DOHH2 (cell line): Measurements from ENCODE around the gene BICC1.

ENCODE experiments used
- H3F3A ChIP-seq: fragments of 200-600 bp; sonication (generic), shearing (Covaris generic); 2 replicates; pipeline ENCODE4 v1.6.0; 2016; ENCODE audit warnings: antibody characterized with exemption, mild to moderate bottlenecking; ENCODE audit not compliant: control insufficient read depth, insufficient read depth
- H3K27ac ChIP-seq: fragments of 200-600 bp; sonication (generic); 2 replicates; pipeline ENCODE4 v1.5.1; 2014; ENCODE audit warnings: low read depth, mild to moderate bottlenecking, low read length, moderate library complexity
- H3K27me3 ChIP-seq: fragments of 200-600 bp; sonication (generic); 2 replicates; pipeline ENCODE4 v1.6.1; 2014; ENCODE audit warnings: mild to moderate bottlenecking, low read length, mixed read lengths; ENCODE audit not compliant: control insufficient read depth
- H3K36me3 ChIP-seq: fragments of 200-600 bp; sonication (generic); 2 replicates; pipeline ENCODE4 v1.6.1; 2014; ENCODE audit warnings: mild to moderate bottlenecking, low read length, moderate library complexity, mixed read lengths; ENCODE audit not compliant: control insufficient read depth
- H3K4me1 ChIP-seq: fragments of 200-600 bp; sonication (generic); 2 replicates; pipeline ENCODE4 v1.6.1; 2014; ENCODE audit warnings: mild to moderate bottlenecking, low read length, mixed read lengths; ENCODE audit not compliant: control insufficient read depth
- H3K4me2 ChIP-seq: fragments of 200-600 bp; sonication (generic); 2 replicates; pipeline ENCODE4 v1.6.0; 2014; ENCODE audit warnings: mild to moderate bottlenecking, low read length, moderate library complexity
- H3K4me3 ChIP-seq: fragments of 200-600 bp; sonication (generic); 2 replicates; pipeline ENCODE4 v1.5.1; 2014; ENCODE audit warnings: mild to moderate bottlenecking, low read length, mixed read lengths
- H3K79me2 ChIP-seq: fragments of 200-600 bp; sonication (generic); 2 replicates; pipeline ENCODE4 v1.6.1; 2014; ENCODE audit warnings: mild to moderate bottlenecking, low read length, mixed read lengths; ENCODE audit not compliant: control insufficient read depth
- H3K9me2 ChIP-seq: fragments of 200-600 bp; sonication (generic); replicated peaks from 2 replicates; pipeline ENCODE4 v1.6.1; 2014; ENCODE audit warnings: mild to moderate bottlenecking, low read length, mixed read lengths; ENCODE audit not compliant: control insufficient read depth
- H3K9me3 ChIP-seq: fragments of 200-600 bp; sonication (generic); 2 replicates; pipeline ENCODE4 v1.6.1; 2014; ENCODE audit warnings: antibody characterized with exemption, low read length, mixed read lengths; ENCODE audit not compliant: control insufficient read depth, insufficient read depth
- H4K20me1 ChIP-seq: fragments of 200-600 bp; sonication (generic); 2 replicates; pipeline ENCODE4 v1.6.0; 2014; ENCODE audit warnings: low read depth, mild to moderate bottlenecking, antibody characterized with exemption, low read length, moderate library complexity; ENCODE audit not compliant: control insufficient read depth, insufficient read depth
- EZH2phosphoT487 ChIP-seq: fragments of 200-600 bp; sonication (generic); IDR thresholded peaks from 2 replicates; pipeline ENCODE4 v1.6.1; 2017; ENCODE audit warnings: borderline replicate concordance, mild to moderate bottlenecking, antibody characterized with exemption, low read length, moderate library complexity, mixed read lengths
- TF ChIP-seq, protein P1 (sequence below): fragments of 200-600 bp; sonication (generic); IDR thresholded peaks from one replicate; pipeline ENCODE4 v1.5.1; 2014; ENCODE audit warnings: antibody characterized with exemption, mild to moderate bottlenecking, low read depth, low read length; ENCODE audit not compliant: poor library complexity, severe bottlenecking

The BICC1 gene

DNA sequence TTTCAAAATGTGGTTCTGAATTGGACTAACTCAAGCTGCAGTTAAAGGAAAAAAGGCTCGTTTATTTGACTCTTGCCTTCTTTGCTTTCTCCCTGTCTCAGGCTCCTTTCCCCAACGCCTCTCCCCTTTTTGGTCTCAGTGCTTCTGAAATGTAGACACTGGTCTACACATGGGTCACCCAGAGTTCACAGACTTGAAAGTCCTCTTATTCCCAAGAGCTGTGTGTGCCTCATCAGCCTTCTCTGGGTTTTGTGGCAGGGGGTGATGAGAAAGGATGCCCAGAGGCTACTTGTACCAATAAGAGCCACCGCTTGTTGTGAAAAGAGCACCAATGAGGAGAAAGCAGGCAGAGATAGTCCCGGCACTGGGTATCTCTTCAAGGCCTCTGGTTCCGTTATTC, 125.7 kb downstream of the BICC1 start:
- Histone ChIP-seq H3K4me2 (no peak overlapping the region), H3K27ac (no peak overlapping the region), H4K20me1 (no peaks in the 10 kb centered on the region), H3F3A (no peaks in the 10 kb centered on the region), H3K36me3 (no peaks in the 10 kb centered on the region), H3K27me3 (no peaks in the 10 kb centered on the region), H3K4me3 (no peak overlapping the region), H3K9me2 (no peaks in the 10 kb centered on the region), H3K4me1 (no peaks in the 10 kb centered on the region), H3K9me3 (no peaks in the 10 kb centered on the region), H3K79me2 (no peaks in the 10 kb centered on the region)
- TF ChIP-seq, protein P1, sequence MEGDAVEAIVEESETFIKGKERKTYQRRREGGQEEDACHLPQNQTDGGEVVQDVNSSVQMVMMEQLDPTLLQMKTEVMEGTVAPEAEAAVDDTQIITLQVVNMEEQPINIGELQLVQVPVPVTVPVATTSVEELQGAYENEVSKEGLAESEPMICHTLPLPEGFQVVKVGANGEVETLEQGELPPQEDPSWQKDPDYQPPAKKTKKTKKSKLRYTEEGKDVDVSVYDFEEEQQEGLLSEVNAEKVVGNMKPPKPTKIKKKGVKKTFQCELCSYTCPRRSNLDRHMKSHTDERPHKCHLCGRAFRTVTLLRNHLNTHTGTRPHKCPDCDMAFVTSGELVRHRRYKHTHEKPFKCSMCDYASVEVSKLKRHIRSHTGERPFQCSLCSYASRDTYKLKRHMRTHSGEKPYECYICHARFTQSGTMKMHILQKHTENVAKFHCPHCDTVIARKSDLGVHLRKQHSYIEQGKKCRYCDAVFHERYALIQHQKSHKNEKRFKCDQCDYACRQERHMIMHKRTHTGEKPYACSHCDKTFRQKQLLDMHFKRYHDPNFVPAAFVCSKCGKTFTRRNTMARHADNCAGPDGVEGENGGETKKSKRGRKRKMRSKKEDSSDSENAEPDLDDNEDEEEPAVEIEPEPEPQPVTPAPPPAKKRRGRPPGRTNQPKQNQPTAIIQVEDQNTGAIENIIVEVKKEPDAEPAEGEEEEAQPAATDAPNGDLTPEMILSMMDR, result no peak
- no peak for TF ChIP-seq EZH2phosphoT487

DNA sequence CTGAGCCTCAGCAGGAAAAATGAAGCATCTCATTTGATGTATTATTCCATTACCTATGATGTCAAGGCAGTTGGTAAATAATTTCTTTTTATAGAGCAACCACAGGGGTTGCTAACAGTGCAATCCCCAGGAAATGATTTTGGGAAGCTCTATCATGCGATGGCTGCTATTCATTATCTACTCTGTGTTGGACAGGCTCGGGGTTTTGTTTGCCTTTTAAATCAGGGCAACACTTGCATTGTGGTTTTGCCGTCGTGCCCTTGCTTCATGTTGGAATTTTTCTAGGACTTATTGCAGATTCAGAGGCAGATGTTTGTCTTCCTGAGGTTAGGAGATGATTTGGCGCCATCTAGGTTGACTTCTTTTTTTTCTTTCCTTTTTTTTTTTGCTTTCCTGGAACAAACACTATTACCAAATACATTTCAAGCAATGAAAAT, 128.4 kb downstream of the BICC1 start:
- Histone ChIP-seq H3K79me2 (no peaks in the 10 kb centered on the region), H3K4me1 (no peaks in the 10 kb centered on the region), H3K4me3 (no peak overlapping the region), H3K27me3 (no peaks in the 10 kb centered on the region), H3K36me3 (no peaks in the 10 kb centered on the region), H3K9me3 (no peaks in the 10 kb centered on the region), H3K9me2 (no peaks in the 10 kb centered on the region), H3K4me2 (no peak overlapping the region), H3K27ac (no peak overlapping the region), H3F3A (no peaks in the 10 kb centered on the region), H4K20me1 (no peaks in the 10 kb centered on the region)
- no peak for TF ChIP-seq EZH2phosphoT487
- TF ChIP-seq, protein P1, result no peak

DNA sequence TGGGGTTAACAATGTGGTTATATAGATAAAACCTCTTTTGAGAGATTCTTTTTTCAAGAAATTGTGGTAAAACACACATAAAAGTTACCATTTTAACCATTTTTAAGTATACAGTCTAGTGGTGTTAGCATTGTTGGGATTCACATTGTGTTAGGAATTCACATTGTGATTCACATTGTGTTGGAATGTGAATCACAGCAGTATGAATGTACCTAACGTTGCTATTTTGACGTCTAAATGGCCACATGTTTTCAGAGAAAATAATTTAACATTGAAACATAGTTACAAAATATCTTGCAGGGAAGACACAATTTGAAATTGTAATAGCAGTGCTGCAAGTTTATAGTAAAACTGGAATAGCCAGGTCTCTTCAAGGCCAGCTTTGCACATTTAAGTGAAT, 129.0 kb downstream of the BICC1 start:
- Histone ChIP-seq H3K27me3 (no peaks in the 10 kb centered on the region), H3K4me3 (no peak overlapping the region), H3K79me2 (no peaks in the 10 kb centered on the region), H3K9me3 (no peaks in the 10 kb centered on the region), H4K20me1 (no peaks in the 10 kb centered on the region), H3K4me1 (no peaks in the 10 kb centered on the region), H3K27ac (no peak overlapping the region), H3K4me2 (no peak overlapping the region), H3F3A (no peaks in the 10 kb centered on the region), H3K9me2 (no peaks in the 10 kb centered on the region), H3K36me3 (no peaks in the 10 kb centered on the region)
- no peak for TF ChIP-seq EZH2phosphoT487
- TF ChIP-seq, protein P1, result no peak

DNA sequence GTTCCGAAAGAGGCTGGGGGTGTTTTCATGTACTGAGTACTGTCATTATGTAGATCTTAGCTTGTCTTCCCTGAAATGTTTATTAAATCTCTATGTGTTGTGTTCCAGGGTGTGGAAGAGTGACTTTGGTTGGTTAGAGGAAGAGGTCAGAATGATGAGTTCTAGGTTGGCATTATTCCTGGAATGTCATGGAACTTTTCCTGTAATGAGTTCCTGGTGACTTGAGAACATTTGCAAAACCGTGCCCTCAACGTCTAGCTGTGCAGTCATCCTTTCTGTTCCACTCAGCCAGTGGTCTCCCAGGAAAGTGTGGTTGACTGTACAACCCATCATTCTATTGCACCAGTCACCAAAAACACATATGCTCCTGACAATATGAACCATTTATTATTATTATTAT, 129.6 kb downstream of the BICC1 start:
- H3K4me2 ChIP-seq, result no peak overlapping the region
- no peak overlapping the region for H3K27ac ChIP-seq

More for the DNA sequence above, 129.6 kb downstream of the BICC1 start:
- H3K9me3 ChIP-seq, result no peaks in the 10 kb centered on the region
- no peaks in the 10 kb centered on the region for H4K20me1 ChIP-seq
- H3K27me3 ChIP-seq, result no peaks in the 10 kb centered on the region
- no peaks in the 10 kb centered on the region for H3K4me1 ChIP-seq
- no peak overlapping the region for H3K4me3 ChIP-seq
- TF ChIP-seq, protein P1, result no peak
- TF ChIP-seq EZH2phosphoT487, result no peak
- H3K79me2 ChIP-seq, result no peaks in the 10 kb centered on the region
- no peaks in the 10 kb centered on the region for H3K36me3 ChIP-seq
- no peaks in the 10 kb centered on the region for H3K9me2 ChIP-seq
- no peaks in the 10 kb centered on the region for H3F3A ChIP-seq
